ENCODE results near the gene SLC44A2. TPM values are rescaled to one million over a fixed set of nuclear protein-coding genes. Genes with fewer than 3 reads are reported as not detected.

Gene SLC44A2
- polyA plus RNA-seq, 1 donor (not counting 4 experiments of a cell fraction or from before 2014, with no cell fraction given), result 94.7 TPM

DNA sequence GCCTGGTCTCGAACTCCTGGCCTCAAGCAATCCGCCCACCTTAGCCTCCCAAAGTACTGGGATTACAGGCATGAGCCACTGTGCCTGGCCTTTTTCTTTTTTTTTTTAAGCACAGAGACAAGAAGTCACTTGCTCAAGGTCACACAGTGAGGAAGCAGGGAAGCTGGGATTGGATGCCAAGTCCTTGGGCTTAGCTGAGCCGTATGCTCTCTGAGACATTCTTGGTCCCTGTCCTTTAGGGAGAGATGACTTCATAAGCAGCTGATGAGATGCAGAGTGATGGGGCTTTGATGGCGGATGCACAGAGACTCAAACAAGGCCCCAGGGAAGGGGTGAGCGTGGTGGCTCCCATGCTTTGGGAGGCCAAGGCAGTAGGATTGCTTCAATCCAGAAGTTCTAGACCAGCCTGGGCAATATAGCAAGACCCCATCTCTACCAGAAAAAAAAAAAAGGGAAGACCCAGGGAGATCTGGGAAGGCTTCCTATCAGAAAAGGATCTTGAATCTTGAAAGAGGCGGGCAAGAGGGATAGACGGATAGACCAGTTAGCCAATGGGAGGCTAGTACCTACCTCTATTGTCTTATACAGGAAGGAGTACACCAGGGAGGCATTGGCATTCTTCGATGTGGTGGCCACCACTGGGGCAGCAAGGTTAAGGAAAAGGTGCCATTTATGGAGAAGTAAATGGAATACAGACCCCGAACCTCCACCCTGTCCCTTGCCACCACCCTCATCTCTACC lies 42.1 kb upstream of the SLC44A2 start:
- peaks cover 6% of the 10 kb centered on the region for H4K20me1 ChIP-seq (ENCODE audit: control insufficient read depth, extremely low read depth, insufficient read depth, low read length)
- H3K79me2 ChIP-seq (ENCODE audit: control insufficient read depth, insufficient read depth, low read length), result peaks cover 28% of the 10 kb centered on the region
- no peak overlapping the region for H3K4me3 ChIP-seq (ENCODE audit: control insufficient read depth in 2 of 3, extremely low read depth in 1 of 3, insufficient read depth in 2 of 3, low read depth in 1 of 3, low read length in 3 of 3)
- H3K9ac ChIP-seq (ENCODE audit: control insufficient read depth, extremely low read depth, insufficient read depth, low read length), result no peak overlapping the region
- peaks cover 18 to 22% of the 10 kb centered on the region in 2 experiments for H3K36me3 ChIP-seq (ENCODE audit: control insufficient read depth in 2 of 2, extremely low read depth in 1 of 2, insufficient read depth in 2 of 2, low read length in 2 of 2)
- H3K27ac ChIP-seq (ENCODE audit: control insufficient read depth, insufficient read depth, low read length), result no peak overlapping the region
- no peak overlapping the region for H2AFZ ChIP-seq (ENCODE audit: control insufficient read depth, low read length)
- no peaks in the 10 kb centered on the region for H3K27me3 ChIP-seq (ENCODE audit: control insufficient read depth, extremely low read depth, insufficient read depth, low read length)
- no peak for TF ChIP-seq EZH2 (IDR thresholded peaks at IDR 0.05; ENCODE audit: low read length)
- TF ChIP-seq, protein P1, sequence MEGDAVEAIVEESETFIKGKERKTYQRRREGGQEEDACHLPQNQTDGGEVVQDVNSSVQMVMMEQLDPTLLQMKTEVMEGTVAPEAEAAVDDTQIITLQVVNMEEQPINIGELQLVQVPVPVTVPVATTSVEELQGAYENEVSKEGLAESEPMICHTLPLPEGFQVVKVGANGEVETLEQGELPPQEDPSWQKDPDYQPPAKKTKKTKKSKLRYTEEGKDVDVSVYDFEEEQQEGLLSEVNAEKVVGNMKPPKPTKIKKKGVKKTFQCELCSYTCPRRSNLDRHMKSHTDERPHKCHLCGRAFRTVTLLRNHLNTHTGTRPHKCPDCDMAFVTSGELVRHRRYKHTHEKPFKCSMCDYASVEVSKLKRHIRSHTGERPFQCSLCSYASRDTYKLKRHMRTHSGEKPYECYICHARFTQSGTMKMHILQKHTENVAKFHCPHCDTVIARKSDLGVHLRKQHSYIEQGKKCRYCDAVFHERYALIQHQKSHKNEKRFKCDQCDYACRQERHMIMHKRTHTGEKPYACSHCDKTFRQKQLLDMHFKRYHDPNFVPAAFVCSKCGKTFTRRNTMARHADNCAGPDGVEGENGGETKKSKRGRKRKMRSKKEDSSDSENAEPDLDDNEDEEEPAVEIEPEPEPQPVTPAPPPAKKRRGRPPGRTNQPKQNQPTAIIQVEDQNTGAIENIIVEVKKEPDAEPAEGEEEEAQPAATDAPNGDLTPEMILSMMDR (optimal IDR thresholded peaks at IDR 0.05 in 1 of 3, IDR thresholded peaks at IDR 0.05 in 1 of 3, conservative IDR thresholded peaks at IDR 0.05 in 1 of 3; ENCODE audit: extremely low read depth in 1 of 3, insufficient read depth in 2 of 3, low read length in 3 of 3), result no peak
- dilution Hi-C loops (cut with MboI; ENCODE audit: extremely low pct_ligation_motif_present, low sequenced_read_pairs), result no loop called here
- no peak overlapping the region for H3K4me2 ChIP-seq (ENCODE audit: control insufficient read depth, extremely low read depth, insufficient read depth, low read depth, low read length)
- DNase-seq (ENCODE audit: low read depth, low spot score) (no peak), FAIRE-seq (no peak)
- H3K9me1 ChIP-seq (ENCODE audit: control insufficient read depth, extremely low read depth, insufficient read depth, low read length), result no peaks in the 10 kb centered on the region
- peaks cover 6% of the 10 kb centered on the region for H3K4me1 ChIP-seq (ENCODE audit: control insufficient read depth, extremely low read depth, insufficient read depth, low read length)
- no peaks in the 10 kb centered on the region for H3K9me3 ChIP-seq (ENCODE audit: control insufficient read depth, low read depth, low read length)

GRCh38 chr19:10586396-10586795 lies 39.0 kb upstream of the SLC44A2 start:
- H3K9me3 ChIP-seq (ENCODE audit: control insufficient read depth, low read depth, low read length), result no peaks in the 10 kb centered on the region
- no peak overlapping the region for H2AFZ ChIP-seq (ENCODE audit: control insufficient read depth, low read length)
- H3K4me1 ChIP-seq (ENCODE audit: control insufficient read depth, extremely low read depth, insufficient read depth, low read length), result peaks cover 6% of the 10 kb centered on the region
- H3K9me1 ChIP-seq (ENCODE audit: control insufficient read depth, extremely low read depth, insufficient read depth, low read length), result no peaks in the 10 kb centered on the region
- peak overlapping the region; percentile 73 for H3K27ac ChIP-seq (ENCODE audit: control insufficient read depth, insufficient read depth, low read length)
- peak overlapping the region; percentile 96 for H3K4me2 ChIP-seq (ENCODE audit: control insufficient read depth, extremely low read depth, insufficient read depth, low read depth, low read length)
- DNase-seq (ENCODE audit: low read depth, low spot score) (no peak), FAIRE-seq (no peak)
- H3K79me2 ChIP-seq (ENCODE audit: control insufficient read depth, insufficient read depth, low read length), result peaks cover 21% of the 10 kb centered on the region
- H4K20me1 ChIP-seq (ENCODE audit: control insufficient read depth, extremely low read depth, insufficient read depth, low read length), result peaks cover under 1% of the 10 kb centered on the region
- peak overlapping the region; percentile 59 to 85 (median 79) for H3K4me3 ChIP-seq (ENCODE audit: control insufficient read depth in 2 of 3, extremely low read depth in 1 of 3, insufficient read depth in 2 of 3, low read depth in 1 of 3, low read length in 3 of 3)
- peak overlapping the region; percentile 89 for H3K9ac ChIP-seq (ENCODE audit: control insufficient read depth, extremely low read depth, insufficient read depth, low read length)
- H3K27me3 ChIP-seq (ENCODE audit: control insufficient read depth, extremely low read depth, insufficient read depth, low read length), result no peaks in the 10 kb centered on the region
- dilution Hi-C loops (cut with MboI; ENCODE audit: extremely low pct_ligation_motif_present, low sequenced_read_pairs), result no loop called here
- TF ChIP-seq EZH2 (IDR thresholded peaks at IDR 0.05; ENCODE audit: low read length), result no peak
- peaks cover 6 to 7% of the 10 kb centered on the region in 2 experiments for H3K36me3 ChIP-seq (ENCODE audit: control insufficient read depth in 2 of 2, extremely low read depth in 1 of 2, insufficient read depth in 2 of 2, low read length in 2 of 2)
